ENCODE results near the gene ARRB1.

DNA sequence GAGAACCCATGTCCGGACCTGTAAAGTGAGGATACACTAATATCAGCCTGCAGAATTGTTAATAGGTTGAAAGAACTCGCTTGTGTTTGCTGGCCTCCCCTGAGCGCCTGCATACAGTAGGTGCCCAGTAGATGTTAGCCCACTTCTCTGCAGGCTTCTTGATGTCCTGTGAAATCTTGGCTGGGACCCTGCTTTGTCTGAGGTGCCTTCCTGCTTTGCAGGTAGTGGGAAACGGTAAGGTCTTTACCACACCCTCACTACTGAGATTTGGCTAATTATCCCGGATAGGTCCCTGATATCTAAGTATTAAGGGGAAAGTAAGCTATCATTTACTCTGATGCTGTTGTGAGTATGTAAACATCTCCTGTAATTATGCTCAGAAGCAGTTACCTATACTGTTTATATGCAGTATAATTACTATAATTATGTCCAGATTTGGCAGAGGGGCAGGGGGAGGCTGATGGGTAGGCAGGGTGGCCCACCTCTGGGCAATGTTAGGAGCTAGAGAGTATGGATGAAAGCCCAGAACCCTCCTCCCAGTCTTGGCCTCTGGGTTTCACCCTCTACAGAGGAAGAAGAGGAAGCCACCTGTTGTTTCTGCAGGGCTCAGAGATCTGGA, 1.2 kb upstream of the ARRB1 start:
- TF ChIP-seq, protein P1, sequence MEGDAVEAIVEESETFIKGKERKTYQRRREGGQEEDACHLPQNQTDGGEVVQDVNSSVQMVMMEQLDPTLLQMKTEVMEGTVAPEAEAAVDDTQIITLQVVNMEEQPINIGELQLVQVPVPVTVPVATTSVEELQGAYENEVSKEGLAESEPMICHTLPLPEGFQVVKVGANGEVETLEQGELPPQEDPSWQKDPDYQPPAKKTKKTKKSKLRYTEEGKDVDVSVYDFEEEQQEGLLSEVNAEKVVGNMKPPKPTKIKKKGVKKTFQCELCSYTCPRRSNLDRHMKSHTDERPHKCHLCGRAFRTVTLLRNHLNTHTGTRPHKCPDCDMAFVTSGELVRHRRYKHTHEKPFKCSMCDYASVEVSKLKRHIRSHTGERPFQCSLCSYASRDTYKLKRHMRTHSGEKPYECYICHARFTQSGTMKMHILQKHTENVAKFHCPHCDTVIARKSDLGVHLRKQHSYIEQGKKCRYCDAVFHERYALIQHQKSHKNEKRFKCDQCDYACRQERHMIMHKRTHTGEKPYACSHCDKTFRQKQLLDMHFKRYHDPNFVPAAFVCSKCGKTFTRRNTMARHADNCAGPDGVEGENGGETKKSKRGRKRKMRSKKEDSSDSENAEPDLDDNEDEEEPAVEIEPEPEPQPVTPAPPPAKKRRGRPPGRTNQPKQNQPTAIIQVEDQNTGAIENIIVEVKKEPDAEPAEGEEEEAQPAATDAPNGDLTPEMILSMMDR (IDR thresholded peaks at IDR 0.05), result no peak
- TF ChIP-seq POLR2A (IDR thresholded peaks at IDR 0.05), result no peak
- TF ChIP-seq EP300 (IDR thresholded peaks at IDR 0.05), result no peak
